Thymus (tissue), 11 donors: ENCODE measurements around the gene ADAMTS16. TPM values are rescaled to one million over a fixed set of nuclear protein-coding genes. Genes with fewer than 3 reads are reported as not detected.

Experiments
- DNase-seq, 9 donors: peaks; one replicate each; pipeline ENCODE4 v3.0.0-alpha.2; 2013; ENCODE audit warnings: low spot score in 9 of 9, low read depth in 6 of 9, missing footprints in 1 of 9
- H3K27ac ChIP-seq, 2 donors: one replicate each; pipeline ENCODE4 v1.5.1; 2013; ENCODE audit warnings: control low read depth in 1 of 2, low read depth in 1 of 2, low read length in 1 of 2, mild to moderate bottlenecking in 1 of 2, moderate library complexity in 1 of 2
- H3K27me3 ChIP-seq, 2 donors: one replicate each; pipeline ENCODE4 v1.5.1; 2013; ENCODE audit warnings: low read length in 1 of 2; ENCODE audit not compliant: control insufficient read depth in 2 of 2, insufficient read depth in 1 of 2
- H3K36me3 ChIP-seq, 2 donors: one replicate each; pipeline ENCODE4 v1.5.1; 2013; ENCODE audit warnings: low read length in 1 of 2, mild to moderate bottlenecking in 1 of 2, moderate library complexity in 1 of 2; ENCODE audit not compliant: control insufficient read depth in 2 of 2, insufficient read depth in 2 of 2
- H3K4me1 ChIP-seq, 2 donors: one replicate each; pipeline ENCODE4 v1.5.1; 2013; ENCODE audit warnings: low read length in 2 of 2; ENCODE audit not compliant: control insufficient read depth in 2 of 2, insufficient read depth in 2 of 2
- H3K4me3 ChIP-seq, 2 donors: one replicate each; pipeline ENCODE4 v1.5.1; 2013; ENCODE audit warnings: low read length in 2 of 2, control low read depth in 1 of 2, mild to moderate bottlenecking in 1 of 2
- H3K9me3 ChIP-seq, 2 donors: one replicate each; pipeline ENCODE4 v1.5.1; 2013; ENCODE audit warnings: low read length in 1 of 2, mild to moderate bottlenecking in 1 of 2; ENCODE audit not compliant: control insufficient read depth in 2 of 2, insufficient read depth in 1 of 2
- WGBS: extraction: QIAGEN DNeasy Blood & Tissue Kit; methylation state at CpG from one replicate; pipeline ENCODE4 v1.1.7; 2013; 5-methylcytosine and 5-hydroxymethylcytosine counted together
- polyA plus RNA-seq: library from polyadenylated mRNA; stranded (reverse); fragments of 200-250 nt; gene quantifications from one replicate; pipeline ENCODE4 v1.2.3, GENCODE V29; 2013
- total RNA-seq: library from RNA; stranded (reverse); fragments of 120-200 nt; gene quantifications from one replicate; pipeline ENCODE4 v1.2.4, GENCODE V29; 2013
- donor health status: healthy.

ADAMTS16 gene
- total and polyA plus RNA-seq, 2 donors = 0.05 to 0.14 TPM

DNA sequence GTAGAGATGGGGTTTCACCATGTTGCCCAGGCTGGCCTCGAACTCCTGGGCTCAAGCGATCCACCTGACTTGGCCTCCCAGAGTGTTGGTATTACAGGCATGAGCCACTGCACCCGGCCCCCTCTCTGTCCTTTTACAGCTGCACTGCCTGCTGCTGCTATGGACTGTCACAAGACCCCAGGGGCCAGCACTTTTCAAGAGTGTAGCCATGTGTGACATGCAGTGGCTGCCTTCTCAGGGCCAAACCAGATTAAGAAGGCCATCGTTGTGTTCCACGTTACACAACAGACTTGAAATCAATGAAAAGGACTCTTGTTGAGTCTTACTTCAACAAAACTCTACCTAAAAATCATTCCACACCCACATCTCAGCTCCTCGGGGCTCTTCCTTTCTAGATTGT is 203.4 kb downstream of the ADAMTS16 start:
- Histone ChIP-seq H3K9me3 (no peaks in the 10 kb centered on the region), H3K4me1 (no peaks in the 10 kb centered on the region), H3K4me3 (no peak overlapping the region), H3K36me3 (no peaks in the 10 kb centered on the region), H3K27me3 (no peaks in the 10 kb centered on the region), H3K27ac (no peak overlapping the region)
- 89% methylated on average over 6 of the region's 6 CpGs for WGBS
- DNase-seq = no peak

DNA sequence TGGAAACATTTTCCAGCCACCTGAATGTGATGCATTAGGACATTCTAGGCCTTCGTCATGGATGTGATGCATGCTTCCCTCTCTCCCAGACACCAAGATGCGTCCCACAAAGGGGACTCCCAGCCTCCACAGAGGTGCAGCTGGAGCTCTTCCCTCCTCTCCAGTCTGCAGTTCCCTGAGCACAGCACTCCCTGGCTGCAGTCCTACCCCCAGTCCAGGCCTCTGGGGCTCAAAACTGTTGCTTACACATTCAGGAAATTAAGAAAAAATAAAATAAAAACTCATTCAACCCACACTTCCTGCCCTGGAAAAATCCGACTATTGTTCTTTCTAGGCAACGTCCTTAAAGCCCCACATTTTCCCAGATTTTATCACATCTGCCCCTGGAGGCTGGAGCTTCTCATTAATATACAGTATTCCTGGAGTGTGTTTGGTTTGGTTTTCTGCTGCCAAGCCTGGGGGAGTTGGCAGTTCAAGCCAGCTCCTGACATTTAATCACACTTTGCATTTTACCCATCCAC is 204.0 kb downstream of the ADAMTS16 start:
- no peaks in the 10 kb centered on the region for H3K27me3 ChIP-seq
- H3K36me3 ChIP-seq = no peaks in the 10 kb centered on the region
- no peak overlapping the region for H3K4me3 ChIP-seq
- no peaks in the 10 kb centered on the region for H3K9me3 ChIP-seq
- WGBS = 57% methylated on average over 4 of the region's 4 CpGs
- no peak overlapping the region for H3K27ac ChIP-seq
- no peaks in the 10 kb centered on the region for H3K4me1 ChIP-seq
- no peak for DNase-seq

DNA sequence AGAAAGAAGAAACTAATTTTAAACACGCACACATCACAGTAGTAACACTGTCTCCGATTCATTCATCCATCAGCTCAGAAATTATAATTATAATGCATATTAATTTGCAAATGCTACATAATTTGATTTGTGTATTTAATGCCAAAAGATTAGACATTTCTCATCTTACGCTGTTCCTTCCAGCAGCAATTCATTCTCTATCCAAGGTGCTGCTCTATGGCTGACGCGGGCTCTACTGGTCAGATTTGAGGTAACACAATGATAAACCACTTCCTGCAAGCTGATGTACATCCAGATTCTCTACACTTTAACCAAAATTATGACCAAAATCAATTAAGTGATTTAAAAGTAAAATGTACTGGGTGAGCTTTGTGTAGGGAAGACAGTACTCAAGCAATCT is 204.5 kb downstream of the ADAMTS16 start:
- WGBS = 69% methylated on average over 5 of the region's 5 CpGs
- H3K4me3 ChIP-seq = no peak overlapping the region

DNA sequence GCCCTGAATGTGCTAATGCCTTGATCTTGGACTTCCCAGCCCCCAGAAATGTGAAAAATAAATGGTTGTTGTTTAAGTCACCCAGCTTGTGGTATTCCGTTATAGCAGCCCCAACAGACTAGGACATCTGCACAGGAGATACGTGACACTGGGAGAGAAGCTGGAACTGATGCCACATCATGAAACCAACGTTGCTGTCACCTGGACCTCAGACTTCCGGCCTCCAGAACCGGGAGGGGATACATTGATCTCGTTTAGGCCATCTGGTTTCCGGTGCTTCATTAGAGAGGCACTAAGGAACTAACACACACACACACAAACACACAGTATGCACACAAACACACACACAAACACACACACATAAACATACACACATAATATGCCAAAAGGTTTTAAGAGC is 207.3 kb downstream of the ADAMTS16 start:
- WGBS = 93% methylated on average over 7 of the region's 7 CpGs
- Histone ChIP-seq H3K27ac (no peak overlapping the region), H3K4me1 (no peaks in the 10 kb centered on the region), H3K4me3 (no peak overlapping the region), H3K27me3 (no peaks in the 10 kb centered on the region), H3K9me3 (no peaks in the 10 kb centered on the region), H3K36me3 (no peaks in the 10 kb centered on the region)
- no peak for DNase-seq

More for the DNA sequence above, 204.5 kb downstream of the ADAMTS16 start:
- no peaks in the 10 kb centered on the region for H3K27me3 ChIP-seq
- DNase-seq = no peak
- no peaks in the 10 kb centered on the region for H3K9me3 ChIP-seq
- H3K27ac ChIP-seq = no peak overlapping the region
- no peaks in the 10 kb centered on the region for H3K4me1 ChIP-seq
- no peaks in the 10 kb centered on the region for H3K36me3 ChIP-seq

DNA sequence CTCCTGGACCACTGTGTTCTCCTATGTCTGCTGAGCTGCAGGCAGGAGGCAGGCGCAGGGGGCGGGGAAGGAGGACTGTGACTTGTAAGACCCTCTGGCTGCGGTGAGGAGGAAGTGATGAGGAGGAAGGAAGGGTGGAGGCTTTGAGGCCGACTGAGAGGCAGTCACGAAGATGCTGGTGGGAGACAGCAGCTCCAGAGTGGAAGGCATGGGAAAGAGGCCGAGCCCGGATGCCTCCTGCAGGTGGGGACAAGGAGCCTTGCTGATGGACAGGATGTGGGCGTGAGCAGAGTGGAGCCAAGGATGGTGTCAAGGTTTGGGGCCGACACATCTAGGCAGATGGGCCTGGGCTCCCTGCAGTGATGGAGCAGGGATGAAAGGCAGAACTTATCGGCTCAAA is 208.0 kb downstream of the ADAMTS16 start:
- Histone ChIP-seq H3K36me3 (no peaks in the 10 kb centered on the region), H3K4me3 (no peak overlapping the region), H3K27ac (no peak overlapping the region), H3K4me1 (no peaks in the 10 kb centered on the region), H3K27me3 (no peaks in the 10 kb centered on the region), H3K9me3 (no peaks in the 10 kb centered on the region)
- WGBS = 40% methylated on average over 10 of the region's 10 CpGs
- no peak for DNase-seq

DNA sequence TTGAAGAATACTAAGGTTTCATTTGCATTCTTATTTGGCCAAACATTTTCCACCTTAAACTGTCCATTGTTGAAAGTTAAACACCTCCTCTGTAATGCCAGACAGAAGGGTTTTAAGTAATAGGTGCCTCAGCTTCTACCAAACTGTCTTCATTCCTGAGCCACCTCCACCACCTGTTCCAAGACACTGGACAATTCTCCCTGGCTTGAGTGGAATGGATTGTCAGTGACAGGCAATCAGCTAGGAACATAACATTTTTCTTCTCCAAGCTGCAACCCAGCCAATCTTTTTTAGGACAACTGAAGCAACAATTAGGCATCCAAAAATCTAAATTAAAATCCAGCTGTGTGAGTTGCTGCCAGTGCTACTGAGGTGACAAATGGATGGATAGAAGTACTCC is 208.4 kb downstream of the ADAMTS16 start:
- no peak overlapping the region for H3K4me3 ChIP-seq
- H3K27me3 ChIP-seq = no peaks in the 10 kb centered on the region
- DNase-seq = no peak
- H3K9me3 ChIP-seq = no peaks in the 10 kb centered on the region
- no peaks in the 10 kb centered on the region for H3K4me1 ChIP-seq
- no peak overlapping the region for H3K27ac ChIP-seq
- H3K36me3 ChIP-seq = no peaks in the 10 kb centered on the region

DNA sequence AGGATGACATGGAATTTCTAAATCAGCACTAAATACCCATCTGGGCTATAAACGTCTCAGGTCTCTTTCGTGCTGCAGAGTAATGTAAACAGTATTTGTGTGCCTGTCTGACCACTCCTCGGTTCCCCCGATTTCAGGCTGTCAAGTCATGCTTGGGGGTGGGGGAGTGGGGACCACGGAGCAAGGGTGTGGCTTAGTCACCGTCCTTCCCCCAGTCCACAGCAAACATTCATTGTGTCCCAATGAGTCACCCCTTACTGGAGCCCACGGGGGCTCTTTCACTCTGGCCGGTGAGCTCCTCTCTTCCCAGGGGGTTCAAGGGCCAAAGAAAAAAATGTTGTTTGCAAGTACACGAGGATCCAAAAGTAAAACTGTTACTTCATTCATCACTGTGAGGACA is 210.0 kb downstream of the ADAMTS16 start:
- WGBS = 70% methylated on average over 9 of the region's 9 CpGs
- Histone ChIP-seq H3K4me1 (no peaks in the 10 kb centered on the region), H3K27me3 (no peaks in the 10 kb centered on the region), H3K4me3 (no peak overlapping the region), H3K36me3 (no peaks in the 10 kb centered on the region), H3K27ac (no peak overlapping the region), H3K9me3 (no peaks in the 10 kb centered on the region)
- no peak for DNase-seq

DNA sequence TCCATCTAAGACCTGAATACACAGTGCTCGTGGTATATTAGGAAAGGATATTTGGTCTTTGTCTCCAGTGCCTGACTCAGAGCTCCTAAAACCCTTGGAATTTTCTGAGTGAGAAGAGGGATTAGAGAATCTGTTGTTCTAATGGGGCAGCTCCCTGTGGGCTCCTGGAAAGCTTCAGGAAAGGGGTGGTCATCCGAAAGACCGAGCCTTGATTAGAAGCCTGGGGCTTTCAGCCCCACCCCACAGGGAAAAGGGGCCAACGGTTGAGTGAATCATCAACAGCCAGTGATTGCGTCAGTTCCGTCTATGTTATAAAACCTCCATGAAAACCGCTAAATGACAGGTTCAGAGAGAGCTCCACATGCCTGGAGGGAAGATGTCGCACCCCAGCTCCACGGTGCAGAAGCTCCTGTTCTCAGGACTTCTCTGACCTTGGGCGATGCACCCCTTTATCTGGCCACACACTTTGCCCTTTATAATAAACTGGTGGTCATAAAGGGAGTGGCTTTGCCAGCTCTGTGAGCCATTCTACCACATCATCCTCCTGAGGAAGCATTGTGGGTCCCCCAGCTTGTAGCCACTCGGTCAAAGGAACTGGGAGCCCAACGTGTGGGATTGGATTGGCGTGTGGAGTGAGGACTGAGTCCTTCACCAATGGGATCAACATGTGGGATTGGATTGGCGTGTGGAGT is 211.3 kb downstream of the ADAMTS16 start:
- H3K4me3 ChIP-seq = no peak overlapping the region
- no peaks in the 10 kb centered on the region for H3K36me3 ChIP-seq
- no peaks in the 10 kb centered on the region for H3K27me3 ChIP-seq
- DNase-seq = no peak
- WGBS = 91% methylated on average over 14 of the region's 14 CpGs
- H3K9me3 ChIP-seq = no peaks in the 10 kb centered on the region
- H3K27ac ChIP-seq = no peak overlapping the region
- no peaks in the 10 kb centered on the region for H3K4me1 ChIP-seq

DNA sequence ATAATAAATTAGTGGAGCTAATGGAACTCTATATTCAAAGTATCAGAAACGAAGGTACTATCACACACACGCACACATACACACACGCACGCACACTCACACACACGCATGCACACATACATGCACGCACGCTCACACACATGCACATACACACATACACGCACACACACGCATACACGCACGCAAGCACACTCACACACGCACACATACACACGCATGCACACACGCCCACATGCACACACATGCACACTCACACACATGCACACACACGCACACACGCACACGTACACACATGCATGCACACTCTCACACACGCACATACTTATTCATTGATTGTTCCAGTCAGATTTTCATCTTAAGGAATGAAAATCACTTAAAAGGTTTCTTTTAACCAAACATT is 212.5 kb downstream of the ADAMTS16 start:
- H3K4me3 ChIP-seq = no peak overlapping the region
- no peaks in the 10 kb centered on the region for H3K27me3 ChIP-seq
- DNase-seq = no peak
- no peaks in the 10 kb centered on the region for H3K4me1 ChIP-seq
- no peaks in the 10 kb centered on the region for H3K9me3 ChIP-seq
- WGBS = 95% methylated on average over 18 of the region's 18 CpGs
- no peaks in the 10 kb centered on the region for H3K36me3 ChIP-seq
- no peak overlapping the region for H3K27ac ChIP-seq
